Karpas-422 (cell line): ENCODE measurements around the gene CDPF1. TPM values are rescaled to one million over a fixed set of nuclear protein-coding genes. Genes with fewer than 3 reads are reported as not detected.

Experiments
- DNase-seq: peaks from one replicate; pipeline ENCODE4 v3.0.0-alpha.2; 2015
- H2AFZ ChIP-seq: fragments of 200-600 bp; sonication (generic); 2 replicates; pipeline ENCODE4 v1.6.1; 2014; ENCODE audit warnings: antibody characterized with exemption, low read length, mixed read lengths
- H3K27ac ChIP-seq: fragments of 200-600 bp; sonication (generic); 2 replicates; pipeline ENCODE4 v1.5.1; 2014; ENCODE audit warnings: mild to moderate bottlenecking, low read length, moderate library complexity
- H3K27me3 ChIP-seq: fragments of 200-600 bp; sonication (generic); 2 replicates; pipeline ENCODE4 v1.6.1; 2014; ENCODE audit warnings: low read length, mixed read lengths
- H3K36me3 ChIP-seq: fragments of 200-600 bp; sonication (generic); 2 replicates; pipeline ENCODE4 v1.6.1; 2014; ENCODE audit warnings: low read length, mixed read lengths; ENCODE audit not compliant: insufficient read depth
- H3K4me1 ChIP-seq: fragments of 200-600 bp; sonication (generic); 2 replicates; pipeline ENCODE4 v1.6.1; 2014; ENCODE audit warnings: mild to moderate bottlenecking, low read length, mixed read lengths
- H3K4me2 ChIP-seq: fragments of 200-600 bp; sonication (generic); 2 replicates; pipeline ENCODE4 v1.6.1; 2014; ENCODE audit warnings: low read length, low read depth, mild to moderate bottlenecking; ENCODE audit not compliant: poor library complexity, severe bottlenecking
- H3K4me3 ChIP-seq: fragments of 200-600 bp; sonication (generic); 2 replicates; pipeline ENCODE4 v1.5.1; 2014; ENCODE audit warnings: mild to moderate bottlenecking, antibody characterized with exemption, low read length, mixed read lengths
- H3K79me2 ChIP-seq: fragments of 200-600 bp; sonication (generic); 2 replicates; pipeline ENCODE4 v1.6.1; 2014; ENCODE audit warnings: mild to moderate bottlenecking, low read length, mixed read lengths
- H3K9ac ChIP-seq: fragments of 200-600 bp; sonication (generic); 2 replicates; pipeline ENCODE4 v1.6.0; 2014; ENCODE audit warnings: low read length
- H3K9me2 ChIP-seq: fragments of 200-600 bp; sonication (generic), shearing (Covaris generic); replicated peaks from 2 replicates; pipeline ENCODE4 v1.6.0; 2014; ENCODE audit warnings: mild to moderate bottlenecking, low read length, moderate library complexity; ENCODE audit not compliant: insufficient read depth
- H3K9me3 ChIP-seq: fragments of 300-700, 200-600 bp; sonication (generic); 2 replicates; pipeline ENCODE4 v1.6.1; 2014; ENCODE audit warnings: low read length, mixed read lengths
- H4K20me1 ChIP-seq: fragments of 200-600 bp; sonication (generic); 2 replicates; pipeline ENCODE4 v1.6.1; 2014; ENCODE audit warnings: mild to moderate bottlenecking, antibody characterized with exemption, low read length, low read depth; ENCODE audit not compliant: insufficient read depth
- total RNA-seq: library from RNA; depleted of rRNA; stranded (reverse); fragments of >200 nt; shearing (Covaris generic); gene quantifications from 2 replicates; pipeline ENCODE4 v1.2.3, GENCODE V29; 2014; ENCODE audit warnings: low replicate concordance

Gene CDPF1
- total RNA-seq, 1 experiment from 2014 or later = 9.8 TPM

- Histone ChIP-seq H3K36me3 (no peaks in the 10 kb centered on the region; the same call in 1 of the 2 replicates), H3K9me2 (no peaks in the 10 kb centered on the region), H3K4me1 (no peaks in the 10 kb centered on the region), H3K27me3 (no peaks in the 10 kb centered on the region), H3K4me2 (no peak overlapping the region), H3K9ac (no peak overlapping the region), H3K79me2 (no peaks in the 10 kb centered on the region), H3K27ac (no peak overlapping the region), H3K9me3 (no peaks in the 10 kb centered on the region), H3K4me3 (no peak overlapping the region), H4K20me1 (no peaks in the 10 kb centered on the region), H2AFZ (no peak overlapping the region)
- DNase-seq = no peak
Measured at GRCh38 chr22:46240907-46241306, 9.2 kb downstream of the CDPF1 start.

DNA sequence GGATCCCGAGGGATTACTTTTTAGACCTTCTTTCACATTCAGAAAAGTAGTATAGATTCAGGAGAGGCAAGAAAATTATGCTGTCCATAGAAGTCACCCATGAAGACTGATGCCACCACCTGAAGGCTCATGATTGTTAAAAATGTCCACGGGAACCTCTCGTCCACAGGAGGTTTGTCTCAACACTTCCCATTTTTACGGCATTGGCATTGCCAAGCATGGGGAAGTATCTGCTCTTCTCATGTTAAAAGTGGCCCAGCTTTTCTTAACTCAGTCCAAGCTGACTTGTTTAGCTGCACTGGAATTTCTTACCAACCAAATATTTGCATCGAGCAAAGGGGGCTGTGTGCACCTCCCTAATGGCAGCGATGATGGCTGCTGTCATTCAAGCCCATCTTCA, 9.6 kb downstream of the CDPF1 start:
- Histone ChIP-seq H3K9ac (no peak overlapping the region), H2AFZ (no peak overlapping the region), H3K36me3 (no peaks in the 10 kb centered on the region; the same call in 1 of the 2 replicates), H4K20me1 (no peaks in the 10 kb centered on the region), H3K4me3 (no peak overlapping the region), H3K4me2 (no peak overlapping the region), H3K9me3 (no peaks in the 10 kb centered on the region), H3K79me2 (no peaks in the 10 kb centered on the region), H3K4me1 (no peaks in the 10 kb centered on the region), H3K27ac (no peak overlapping the region), H3K9me2 (no peaks in the 10 kb centered on the region), H3K27me3 (no peaks in the 10 kb centered on the region)
- DNase-seq = no peak

DNA sequence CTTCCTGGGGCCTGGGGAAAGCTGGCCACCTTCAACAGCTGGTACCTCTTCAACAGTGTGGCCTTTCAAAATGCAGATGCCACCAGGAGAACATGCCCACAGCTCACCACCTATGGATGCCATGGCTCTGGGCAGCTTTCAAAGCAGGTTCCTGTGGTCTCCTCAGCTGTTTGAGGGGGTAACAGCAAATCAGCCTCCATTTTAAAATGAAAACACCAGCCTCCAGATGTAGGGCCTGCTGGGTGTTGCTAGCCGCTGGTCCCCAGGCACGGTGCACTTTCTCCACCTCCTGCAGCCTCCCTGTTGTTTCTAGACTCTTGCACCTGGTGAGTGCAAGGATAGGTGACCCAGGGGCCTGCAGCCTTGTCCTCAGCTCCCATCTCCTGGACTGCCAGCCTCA, 10.0 kb downstream of the CDPF1 start:
- Histone ChIP-seq H3K36me3 (no peaks in the 10 kb centered on the region; the same call in 1 of the 2 replicates), H3K27me3 (no peaks in the 10 kb centered on the region), H4K20me1 (no peaks in the 10 kb centered on the region), H3K4me2 (no peak overlapping the region), H3K79me2 (no peaks in the 10 kb centered on the region), H2AFZ (no peak overlapping the region), H3K9me3 (no peaks in the 10 kb centered on the region), H3K9ac (no peak overlapping the region), H3K4me3 (no peak overlapping the region), H3K27ac (no peak overlapping the region), H3K4me1 (no peaks in the 10 kb centered on the region), H3K9me2 (no peaks in the 10 kb centered on the region)
- DNase-seq = no peak

DNA sequence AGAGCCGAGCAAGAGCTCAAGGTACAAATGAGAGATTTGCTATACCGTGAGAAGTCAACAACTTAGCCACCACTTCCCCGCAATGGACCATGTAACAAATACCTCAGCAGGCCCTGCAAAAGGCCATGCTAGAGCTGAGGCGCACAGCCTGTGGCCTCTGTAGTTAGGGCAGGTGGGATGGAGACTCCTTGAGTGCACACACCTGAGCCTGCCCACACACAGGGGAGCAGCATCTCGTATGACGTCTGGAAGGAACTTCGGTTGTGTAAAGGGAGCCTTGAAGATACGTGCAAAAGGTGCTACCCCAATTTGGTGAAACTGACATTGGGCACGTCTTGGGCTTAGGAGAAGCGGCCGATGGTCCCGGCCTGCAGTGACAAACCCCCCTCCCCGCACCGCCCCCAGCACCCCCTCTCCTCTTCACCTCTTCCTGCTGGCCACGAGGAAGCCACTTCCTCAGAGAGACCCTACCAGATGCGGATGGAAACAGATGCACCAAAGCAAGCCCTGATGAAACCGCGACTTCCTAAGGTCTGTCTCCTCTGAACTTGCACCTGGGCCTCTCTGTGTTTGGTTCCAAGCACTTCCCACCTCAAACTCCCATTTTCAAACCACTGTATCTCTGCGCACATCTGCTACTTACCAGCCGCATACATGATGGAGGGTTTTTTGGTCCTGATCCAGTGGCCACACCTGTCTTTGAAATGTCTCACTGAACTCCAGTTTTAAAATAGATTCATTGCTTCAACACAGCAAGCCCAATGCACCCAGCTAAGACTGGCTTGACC, 10.6 kb downstream of the CDPF1 start:
- Histone ChIP-seq H4K20me1 (no peaks in the 10 kb centered on the region), H3K9me3 (no peaks in the 10 kb centered on the region), H3K9me2 (no peaks in the 10 kb centered on the region), H3K9ac (no peak overlapping the region), H3K4me2 (no peak overlapping the region), H3K27ac (no peak overlapping the region), H3K27me3 (no peaks in the 10 kb centered on the region), H2AFZ (no peak overlapping the region), H3K4me1 (no peaks in the 10 kb centered on the region), H3K4me3 (no peak overlapping the region), H3K79me2 (no peaks in the 10 kb centered on the region), H3K36me3 (no peaks in the 10 kb centered on the region; the same call in 1 of the 2 replicates)
- no peak for DNase-seq

- H3K27ac ChIP-seq = no peak overlapping the region
- H3K36me3 ChIP-seq = peaks cover under 1% of the 10 kb centered on the region; the same call in 1 of the 2 replicates
- H3K9ac ChIP-seq = no peak overlapping the region
- H3K79me2 ChIP-seq = no peaks in the 10 kb centered on the region
- no peak overlapping the region for H3K4me2 ChIP-seq
- H3K9me3 ChIP-seq = no peaks in the 10 kb centered on the region
- no peaks in the 10 kb centered on the region for H3K4me1 ChIP-seq
- H3K27me3 ChIP-seq = no peaks in the 10 kb centered on the region
- no peak for DNase-seq
- no peak overlapping the region for H2AFZ ChIP-seq
- no peaks in the 10 kb centered on the region for H4K20me1 ChIP-seq
- no peaks in the 10 kb centered on the region for H3K9me2 ChIP-seq
- no peak overlapping the region for H3K4me3 ChIP-seq
Measured at GRCh38 chr22:46238541-46238940, 11.6 kb downstream of the CDPF1 start.

GRCh38 chr22:46237453-46238124, 12.5 kb downstream of the CDPF1 start:
- Histone ChIP-seq H3K36me3 (peaks cover 4% of the 10 kb centered on the region; the same call in 1 of the 2 replicates), H2AFZ (no peak overlapping the region)

DNA sequence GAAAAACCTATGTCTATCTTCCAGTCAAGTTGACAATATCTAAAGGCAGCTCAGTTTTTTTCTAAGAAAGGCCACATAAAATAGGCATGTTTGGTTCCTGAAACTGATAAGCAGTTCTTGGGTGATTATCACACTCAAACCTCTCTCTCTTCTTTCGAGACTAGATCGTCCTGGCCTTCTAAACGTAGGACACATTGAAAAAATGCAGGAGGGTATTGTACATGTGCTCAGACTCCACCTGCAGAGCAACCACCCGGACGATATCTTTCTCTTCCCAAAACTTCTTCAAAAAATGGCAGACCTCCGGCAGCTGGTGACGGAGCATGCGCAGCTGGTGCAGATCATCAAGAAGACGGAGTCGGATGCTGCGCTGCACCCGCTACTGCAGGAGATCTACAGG, 15.1 kb downstream of the CDPF1 start:
- Histone ChIP-seq H3K9me2 (no peaks in the 10 kb centered on the region), H3K9ac (no peak overlapping the region), H3K79me2 (no peaks in the 10 kb centered on the region), H3K4me1 (no peaks in the 10 kb centered on the region), H3K4me3 (no peak overlapping the region), H3K27me3 (no peaks in the 10 kb centered on the region), H2AFZ (no peak overlapping the region), H3K4me2 (no peak overlapping the region), H3K27ac (no peak overlapping the region), H3K9me3 (no peaks in the 10 kb centered on the region), H4K20me1 (no peaks in the 10 kb centered on the region), H3K36me3 (peaks cover 4% of the 10 kb centered on the region; the same call in 1 of the 2 replicates)
- no peak for DNase-seq

More at GRCh38 chr22:46237453-46238124, 12.5 kb downstream of the CDPF1 start:
- Histone ChIP-seq H3K27ac (no peak overlapping the region), H3K9ac (no peak overlapping the region), H3K79me2 (no peaks in the 10 kb centered on the region), H3K27me3 (no peaks in the 10 kb centered on the region), H3K4me3 (no peak overlapping the region), H3K4me1 (no peaks in the 10 kb centered on the region), H3K9me2 (no peaks in the 10 kb centered on the region), H3K4me2 (no peak overlapping the region), H3K9me3 (no peaks in the 10 kb centered on the region), H4K20me1 (no peaks in the 10 kb centered on the region)
- DNase-seq = no peak

- Histone ChIP-seq H3K27ac (no peak overlapping the region), H3K9ac (no peak overlapping the region), H3K4me1 (no peaks in the 10 kb centered on the region), H3K4me2 (no peak overlapping the region), H3K9me3 (no peaks in the 10 kb centered on the region), H3K79me2 (no peaks in the 10 kb centered on the region), H4K20me1 (no peaks in the 10 kb centered on the region), H2AFZ (no peak overlapping the region), H3K4me3 (no peak overlapping the region), H3K36me3 (peaks cover 4% of the 10 kb centered on the region; the same call in 1 of the 2 replicates), H3K9me2 (no peaks in the 10 kb centered on the region), H3K27me3 (no peaks in the 10 kb centered on the region)
- DNase-seq = no peak
Measured at GRCh38 chr22:46233231-46233630, 16.9 kb downstream of the CDPF1 start.
